CD4-positive, alpha-beta T cell treated with Interleukin-12 subunit alpha and Interleukin-12 subunit beta, for 1 hour (primary cell): ENCODE results near the gene C19orf47.

Source experiments
- DNase-seq: peaks from one replicate; pipeline ENCODE4 v3.0.0-alpha.2; 2020

Gene C19orf47

GRCh38 chr19:40280608-40281221 lies 67.5 kb downstream of the C19orf47 start:
- no peak for DNase-seq

DNA sequence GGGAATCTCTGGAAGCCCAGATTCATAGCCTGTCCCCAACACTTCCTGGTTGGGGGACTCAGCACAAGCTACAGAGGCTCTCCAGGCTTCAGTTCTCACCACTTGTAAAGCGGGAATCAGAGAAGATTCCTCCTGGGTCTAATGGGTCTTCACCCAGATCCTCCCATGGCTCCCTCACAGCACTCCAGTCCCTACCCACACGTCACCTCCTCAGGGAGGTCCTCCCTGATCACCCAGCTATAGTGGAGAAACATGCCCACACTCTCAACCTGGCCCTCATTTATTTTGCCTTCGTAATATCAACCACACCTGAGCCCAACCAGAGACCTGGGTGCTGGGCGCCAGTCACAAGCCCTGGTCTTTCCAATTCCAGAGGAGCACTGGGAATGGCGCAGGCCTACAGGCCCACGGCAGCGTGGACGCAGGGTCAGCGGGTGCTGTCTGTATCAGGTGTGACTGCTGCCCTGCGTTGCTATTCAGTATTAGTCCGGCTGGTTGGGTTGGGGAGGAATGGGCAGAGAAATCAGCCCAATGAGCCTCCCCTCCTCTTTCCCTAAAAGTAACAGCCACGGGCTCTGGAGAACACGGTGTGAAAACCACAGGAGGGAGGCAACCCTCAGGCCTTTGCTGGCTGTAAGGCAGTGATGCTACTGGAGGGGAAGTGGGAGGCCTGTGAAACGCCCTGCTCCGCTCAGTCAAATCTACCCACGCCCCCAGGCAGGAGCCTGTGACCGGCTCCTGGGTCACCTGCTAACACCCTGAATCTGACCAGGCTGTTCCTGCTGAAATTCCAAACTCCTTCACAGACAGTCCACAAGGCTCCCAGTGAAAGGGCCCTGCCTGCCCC lies 68.2 kb downstream of the C19orf47 start:
- no peak for DNase-seq

- DNase-seq, result no peak
Observed at GRCh38 chr19:40279120-40279551, 69.1 kb downstream of the C19orf47 start.

DNA sequence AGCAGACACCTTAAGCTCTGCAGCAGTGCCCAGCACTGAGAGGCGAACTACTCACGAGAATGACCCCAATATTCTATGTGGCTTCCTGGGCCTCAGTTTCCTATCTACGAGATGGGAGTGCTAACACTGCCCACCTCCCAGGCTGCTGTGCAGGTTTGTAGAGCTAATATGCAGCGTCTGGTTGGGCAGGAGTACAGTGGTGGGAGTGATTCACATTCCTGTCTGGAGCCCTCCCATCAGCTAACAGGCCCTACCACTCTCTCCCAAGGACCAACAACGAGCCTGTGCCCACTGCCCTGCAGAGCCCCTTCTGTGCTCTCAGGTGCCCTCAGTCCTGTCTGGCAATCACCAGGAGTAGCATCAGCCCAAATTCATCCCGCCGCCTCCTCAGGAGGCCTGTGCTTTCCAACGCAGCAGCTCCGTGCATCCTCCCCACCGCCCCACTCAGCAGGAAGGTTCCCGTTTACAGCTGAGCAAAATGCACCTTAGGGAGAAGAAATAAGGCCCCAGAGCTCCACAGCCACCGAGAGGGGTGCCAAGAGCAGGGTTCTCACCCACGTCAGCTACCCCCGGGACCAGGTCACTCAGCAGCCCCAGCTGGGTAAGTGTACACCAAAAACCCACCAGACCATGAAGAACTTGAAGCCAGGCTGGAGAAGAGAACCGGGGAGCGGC lies 69.7 kb downstream of the C19orf47 start:
- DNase-seq, result no peak

DNA sequence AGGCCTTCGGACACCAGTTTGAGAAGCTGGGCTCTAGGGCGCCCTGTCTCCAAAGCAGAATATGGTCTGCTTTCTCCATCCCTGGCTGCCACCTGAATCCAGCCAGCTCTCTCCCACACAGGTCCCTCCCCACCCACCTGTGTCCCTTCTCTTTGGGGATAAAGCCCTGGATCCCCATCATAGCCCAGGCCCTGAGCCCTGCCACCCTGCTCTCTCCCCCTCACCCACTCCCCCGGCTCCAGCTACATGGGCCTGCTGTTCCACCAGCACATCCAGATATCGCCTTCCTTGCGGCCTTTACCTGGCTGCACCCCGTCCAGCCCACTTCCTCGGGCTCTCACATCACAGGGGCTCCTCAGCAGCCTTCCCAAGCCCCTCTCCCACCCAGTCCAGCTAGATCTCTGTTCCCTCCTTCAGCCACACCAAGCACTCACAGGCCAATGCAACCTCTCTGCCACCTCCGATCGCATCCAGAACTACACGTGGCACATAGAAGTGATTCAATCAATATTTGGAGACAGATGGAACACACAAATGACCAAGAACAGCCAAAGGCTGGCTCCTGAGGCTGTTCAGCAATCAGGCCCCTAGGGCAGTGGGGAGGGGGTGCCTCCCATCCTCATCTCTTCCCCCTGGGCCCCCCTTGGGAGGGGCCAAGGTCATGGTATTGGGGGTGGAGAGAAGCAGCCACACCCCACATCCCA lies 70.7 kb downstream of the C19orf47 start:
- no peak for DNase-seq

- DNase-seq, result peak; percentile 12
Observed at GRCh38 chr19:40274585-40275544, 73.3 kb downstream of the C19orf47 start.

DNA sequence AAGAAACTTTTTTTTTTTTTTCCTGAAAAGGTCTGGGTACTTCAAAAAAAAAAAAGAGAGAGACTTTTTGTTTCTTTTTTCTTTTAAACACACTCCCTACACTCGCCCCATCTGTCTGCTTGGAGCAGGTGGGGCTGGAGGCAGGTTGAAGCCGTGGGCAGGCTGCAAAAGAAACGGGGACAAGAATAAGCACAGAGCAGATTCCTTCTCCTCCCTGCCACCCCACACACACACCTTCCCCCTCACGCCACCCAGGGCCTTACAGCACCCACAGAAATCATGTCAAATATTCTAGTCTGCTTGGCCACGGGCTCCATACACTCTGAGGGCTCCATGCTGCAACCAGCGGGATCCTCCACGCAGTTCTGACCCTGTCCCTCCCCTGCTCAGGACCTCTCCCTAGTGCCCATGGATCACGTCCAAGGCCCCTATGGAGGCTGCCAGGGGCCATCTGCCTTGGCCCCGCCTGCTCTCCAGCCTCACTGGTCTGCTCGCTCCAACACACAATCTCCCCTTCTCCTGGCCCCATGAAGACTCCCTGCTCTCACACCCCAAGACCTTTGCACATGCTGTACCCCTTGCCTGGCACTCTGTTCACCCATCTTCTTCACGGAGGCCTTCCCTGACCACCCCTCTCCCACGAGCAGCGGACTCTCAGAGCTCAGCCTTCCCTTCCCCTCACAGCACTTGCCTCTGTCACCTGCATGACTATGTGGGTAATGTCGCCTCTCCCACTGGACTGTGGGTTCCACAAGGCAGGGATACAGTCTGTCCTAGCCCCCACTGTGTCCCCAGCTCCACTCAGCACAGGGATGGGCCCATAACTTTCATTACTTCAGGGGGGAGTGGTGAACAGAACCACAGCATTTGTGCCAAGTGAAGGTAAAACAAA lies 74.5 kb downstream of the C19orf47 start:
- no peak for DNase-seq

GRCh38 chr19:40272261-40272660 lies 75.9 kb downstream of the C19orf47 start:
- DNase-seq, result no peak

DNA sequence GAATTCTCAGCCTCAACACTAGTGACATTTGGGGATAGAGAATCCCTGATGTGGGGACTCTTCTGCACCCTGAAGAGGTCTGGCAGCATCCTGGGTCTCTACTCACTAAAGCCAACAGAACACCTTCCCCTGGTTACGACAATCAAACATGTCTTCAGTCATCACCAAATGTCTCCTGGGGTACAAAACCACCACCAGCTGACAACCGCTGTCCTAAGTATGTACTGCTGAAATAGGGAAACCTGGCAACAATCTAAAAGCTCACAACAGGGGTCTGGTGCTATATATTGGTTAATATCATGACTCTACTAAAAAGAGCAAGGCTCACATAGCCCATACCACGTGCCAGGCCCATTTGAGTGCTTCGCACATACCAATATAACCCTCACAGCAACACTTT lies 76.5 kb downstream of the C19orf47 start:
- no peak for DNase-seq

DNA sequence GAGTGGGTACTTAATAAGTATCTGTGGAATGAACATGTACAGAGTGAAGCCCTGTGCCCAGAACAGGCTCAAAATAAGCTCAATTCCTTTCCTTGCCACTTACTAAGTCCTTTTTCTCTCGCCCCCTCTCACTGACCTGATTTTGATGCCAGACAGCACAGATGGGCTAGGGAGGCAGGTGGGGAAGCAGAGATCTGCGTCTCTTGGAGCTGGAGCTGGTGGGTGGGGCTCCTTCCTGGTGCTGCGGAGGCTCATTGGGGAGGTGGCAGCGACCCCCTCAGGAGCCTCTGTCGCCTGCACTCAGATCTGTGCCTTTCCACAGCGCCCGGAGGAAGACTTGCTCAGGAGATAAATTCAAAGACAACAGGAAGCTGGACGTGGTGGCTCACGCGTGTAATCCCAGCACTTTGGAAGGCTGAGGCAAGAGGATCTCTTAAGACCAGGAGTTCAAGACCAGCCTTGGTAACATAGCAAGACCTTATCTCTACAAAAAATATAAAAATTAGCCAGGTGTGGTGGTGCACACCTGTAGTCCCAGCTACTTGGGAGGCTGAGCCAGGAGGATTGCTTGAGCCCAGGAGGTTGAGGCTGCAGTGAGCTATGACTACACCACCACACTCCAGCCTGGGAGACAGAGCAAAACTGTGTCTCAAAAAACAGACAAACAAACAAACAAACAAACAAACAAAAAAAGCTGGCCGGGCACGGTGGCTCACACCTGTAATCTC lies 77.7 kb downstream of the C19orf47 start:
- no peak for DNase-seq
